Neural cell (in vitro differentiated cells): ENCODE results near the gene FCER1A.

ENCODE experiments used
- CTCF ChIP-seq: fragments of 450-650 bp; IDR thresholded peaks from 2 replicates; pipeline ENCODE4 v1.5.1; 2014; ENCODE audit warnings: antibody characterized with exemption, mild to moderate bottlenecking, moderate library complexity; ENCODE audit not compliant: poor library complexity, severe bottlenecking
- EP300 ChIP-seq: fragments of 450-650 bp; conservative IDR thresholded peaks from 2 replicates; pipeline ENCODE4 v1.6.1; 2014; ENCODE audit warnings: antibody characterized with exemption, mild to moderate bottlenecking, moderate library complexity; ENCODE audit not compliant: poor library complexity, severe bottlenecking
- REST ChIP-seq: IDR thresholded peaks from 2 replicates; pipeline ENCODE4 v1.6.1; 2012; ENCODE audit warnings: borderline replicate concordance
- SMC3 ChIP-seq: fragments of 450-650 bp; conservative IDR thresholded peaks from 2 replicates; pipeline ENCODE4 v1.6.1; 2014; ENCODE audit warnings: antibody characterized with exemption, mild to moderate bottlenecking, moderate library complexity; ENCODE audit not compliant: poor library complexity

- TF ChIP-seq CTCF (no peak), SMC3 (no peak), EP300 (no peak), REST (no peak)
Measured at GRCh38 chr1:159352436-159352835, 50.3 kb downstream of the FCER1A start.
